GM12878 (cell line): Measurements from ENCODE around the gene PABPN1. TPM values are rescaled to one million over a fixed set of nuclear protein-coding genes. Genes with fewer than 3 reads are reported as not detected.

Experiments used
- ATAC-seq: fragments of 200-7000 bp; cut with Tn5 transposase; 3 replicates; pipeline ENCODE4 v1.9.1; 2020; ENCODE audit warnings: mild to moderate bottlenecking, moderate library complexity
- BruUV-seq: library from RNA; stranded (reverse); fragments of 400-500 nt; replicated peaks from 2 replicates; lab custom pipeline; 2021; lab: Mats Ljungman, UMichigan
- CTCF ChIA-PET: fragments of 300-600 bp; sonication (Branson Sonifier 250); formaldehyde crosslinking; extraction: SDS; loops from one replicate; lab custom pipeline; 2021; ENCODE audit warnings: inconsistent platforms; lab: Yijun Ruan, JAX
- POLR2A ChIA-PET: fragments of 350-600 bp; formaldehyde crosslinking; extraction: SDS; loops from one replicate; lab custom pipeline; 2021; ENCODE audit warnings: inconsistent platforms; lab: Charles Lee
- RAD21 ChIA-PET: fragments of 300-600 bp; sonication (Branson Sonifier 250); formaldehyde crosslinking; loops from one replicate; lab custom pipeline; 2023; ENCODE audit warnings: antibody characterized with exemption; ENCODE audit not compliant: unreplicated experiment; lab: Charles Lee
- SMC1A ChIA-PET: fragments of 300-600 bp; sonication (Branson Sonifier 250); formaldehyde crosslinking; loops from one replicate; lab custom pipeline; 2023; ENCODE audit not compliant: unreplicated experiment, uncharacterized antibody; lab: Charles Lee
- DNase-seq: peaks from one replicate; pipeline ENCODE4 v3.0.0-alpha.2; 2011; ENCODE audit warnings: low read depth, low spot score
- FAIRE-seq: peaks from 3 replicates; lab custom pipeline; 2011; peaks lifted over from hg19 to GRCh38; lab: Jason Lieb, UNC
- H2AFZ ChIP-seq: 2 replicates; pipeline ENCODE4 v1.6.0; 2011; ENCODE audit warnings: low read depth, low read length, control low read depth; ENCODE audit not compliant: control insufficient read depth
- H3K27ac ChIP-seq: 2 replicates; pipeline ENCODE4 v1.5.1; 2011; ENCODE audit warnings: control low read depth; ENCODE audit not compliant: control insufficient read depth, insufficient read depth
- H3K27me3 ChIP-seq, 2 experiments: replicated peaks in 1 of 2; 2 replicates each; pipeline versions ENCODE4 v1.6.0 to v1.6.1; 2011; ENCODE audit warnings: low read length in 1 of 2; ENCODE audit not compliant: control insufficient read depth in 2 of 2, insufficient read depth in 2 of 2
- H3K36me3 ChIP-seq, 2 experiments: 2 replicates each; pipeline ENCODE4 v1.5.1; 2011; ENCODE audit warnings: low read length in 1 of 2; ENCODE audit not compliant: control insufficient read depth in 2 of 2, insufficient read depth in 2 of 2
- H3K4me1 ChIP-seq: 2 replicates; pipeline ENCODE4 v1.6.1; 2011; ENCODE audit warnings: mild to moderate bottlenecking, low read length, moderate library complexity, mixed read lengths; ENCODE audit not compliant: control insufficient read depth, insufficient read depth
- H3K4me2 ChIP-seq: 2 replicates; pipeline ENCODE4 v1.6.0; 2011; ENCODE audit warnings: control low read depth; ENCODE audit not compliant: control insufficient read depth, insufficient read depth
- H3K4me3 ChIP-seq: fragments of 200-600 bp; sonication (generic); 2 replicates; pipeline ENCODE4 v1.5.1; 2016
- H3K79me2 ChIP-seq: 2 replicates; pipeline ENCODE4 v1.6.0; 2011; ENCODE audit warnings: low read length; ENCODE audit not compliant: control insufficient read depth, insufficient read depth
- H3K9ac ChIP-seq: 2 replicates; pipeline ENCODE4 v1.8.0; 2011; ENCODE audit warnings: low read length, control low read depth, mixed read lengths; ENCODE audit not compliant: control insufficient read depth, insufficient read depth
- H3K9me3 ChIP-seq: replicated peaks from 3 replicates; pipeline ENCODE4 v1.5.1; 2011; ENCODE audit warnings: mild to moderate bottlenecking, low read length; ENCODE audit not compliant: control insufficient read depth, insufficient read depth
- H4K20me1 ChIP-seq: 2 replicates; pipeline ENCODE4 v1.6.0; 2011; ENCODE audit not compliant: control insufficient read depth, insufficient read depth
- BACH1 ChIP-seq: fragments of 450-650 bp; IDR thresholded peaks from 2 replicates; pipeline ENCODE4 v1.6.1; 2017; ENCODE audit warnings: mild to moderate bottlenecking, borderline replicate concordance
- E2F4 ChIP-seq: IDR thresholded peaks from 2 replicates; pipeline ENCODE4 v1.6.1; 2012; ENCODE audit warnings: low read depth, low read length, improper control_type of control experiment
- FOXM1 ChIP-seq: IDR thresholded peaks from 2 replicates; pipeline ENCODE4 v1.6.1; 2012; ENCODE audit warnings: low read depth, mild to moderate bottlenecking, inconsistent platforms, low read length, moderate library complexity
- GATAD2B ChIP-seq: fragments of 450-650 bp; conservative IDR thresholded peaks from 2 replicates; pipeline ENCODE4 v1.6.1; 2017; ENCODE audit warnings: low read depth, mild to moderate bottlenecking, moderate library complexity
- HDAC2 ChIP-seq: fragments of 200-600 bp; sonication (generic); IDR thresholded peaks from 2 replicates; pipeline ENCODE4 v1.6.1; 2017
- JUNB ChIP-seq: IDR thresholded peaks from 2 replicates; pipeline ENCODE4 v1.6.1; 2016; ENCODE audit warnings: antibody characterized with exemption, mild to moderate bottlenecking
- KDM1A ChIP-seq: fragments of 200-600 bp; sonication (generic); IDR thresholded peaks from 2 replicates; pipeline ENCODE4 v1.6.1; 2016; ENCODE audit warnings: borderline replicate concordance
- MEF2A ChIP-seq: IDR thresholded peaks from 2 replicates; pipeline ENCODE4 v1.6.1; 2011; ENCODE audit warnings: low read depth, mild to moderate bottlenecking, low read length, moderate library complexity; ENCODE audit not compliant: insufficient read depth
- MTA3 ChIP-seq: IDR thresholded peaks from 2 replicates; pipeline ENCODE4 v1.6.1; 2012; ENCODE audit warnings: low read length, inconsistent platforms, borderline replicate concordance
- PAX5 ChIP-seq: IDR thresholded peaks from 2 replicates; pipeline ENCODE4 v1.6.1; 2011; ENCODE audit warnings: low read depth, low read length, borderline replicate concordance
- POLR2AphosphoS5 ChIP-seq: IDR thresholded peaks from 2 replicates; pipeline ENCODE4 v1.6.1; 2011; ENCODE audit warnings: mild to moderate bottlenecking, low read length, inconsistent platforms
- RAD21 ChIP-seq: IDR thresholded peaks from 2 replicates; pipeline ENCODE4 v1.6.1; 2011; ENCODE audit warnings: mild to moderate bottlenecking, low read depth, low read length, moderate library complexity; ENCODE audit not compliant: insufficient read depth
- RAD51 ChIP-seq: fragments of 450-650 bp; IDR thresholded peaks from 2 replicates; pipeline ENCODE4 v1.6.1; 2016; ENCODE audit warnings: moderate library complexity, mild to moderate bottlenecking, inconsistent platforms
- RB1 ChIP-seq: fragments of 450-650 bp; formaldehyde crosslinking; IDR thresholded peaks from 2 replicates; pipeline ENCODE4 v1.6.1; 2017; ENCODE audit warnings: mild to moderate bottlenecking, borderline replicate concordance
- RUNX3 ChIP-seq: IDR thresholded peaks from 2 replicates; pipeline ENCODE4 v1.6.1; 2012; ENCODE audit warnings: low read length, inconsistent platforms
- TARDBP ChIP-seq: IDR thresholded peaks from 2 replicates; pipeline ENCODE4 v1.6.1; 2016; ENCODE audit warnings: borderline replicate concordance
- ZNF384 ChIP-seq: IDR thresholded peaks from 2 replicates; pipeline ENCODE4 v1.6.1; 2012; ENCODE audit warnings: low read depth, mild to moderate bottlenecking, low read length, improper control_type of control experiment, borderline replicate concordance
- ZNF622 ChIP-seq: fragments of 450-650 bp; IDR thresholded peaks from 2 replicates; pipeline ENCODE4 v1.6.1; 2017; ENCODE audit warnings: mild to moderate bottlenecking, inconsistent platforms
- ZZZ3 ChIP-seq: IDR thresholded peaks from 2 replicates; pipeline ENCODE4 v1.6.1; 2011; ENCODE audit warnings: low read depth; ENCODE audit not compliant: control insufficient read depth, insufficient read length
- whole genome bisulfite sequencing: methylation state at CpG from one replicate; pipeline ENCODE4 v1.1.6; 2016; ENCODE audit warnings: low lambda C conversion rate; ENCODE audit not compliant: insufficient replicate concordance, insufficient coverage; ENCODE audit errors: missing lambda C conversion rate; 5-methylcytosine and 5-hydroxymethylcytosine counted together
- in situ Hi-C: fragments of 300-500 bp; cut with MboI; formaldehyde crosslinking; loops from 9 replicates; pipeline ENCODE4 v1.14.3; 2018; ENCODE audit warnings: mixed read lengths
- intact Hi-C: fragments of 100-400 bp; cut with micrococcal nuclease; formaldehyde crosslinking; loops from one replicate; pipeline ENCODE4 v1.14.2; 2022; ENCODE audit not compliant: unreplicated experiment
- polyA plus RNA-seq, 11 experiments: library from polyadenylated mRNA; depleted of rRNA in 4 of 11; unstranded in 6 of 11; stranded (reverse) in 5 of 11; fragments of >200 nt; fragmentation: Nextera tagmentation in 4 of 11; fragmentation: Illumina TruSeq in 1 of 11; extraction: Ambion mirVana in 4 of 11; extraction: Trizol in 1 of 11; gene quantifications; 1 replicate in 1 of 11; 2 replicates in 10 of 11; pipeline versions ENCODE4 v1.2.1 to v1.2.3, GENCODE V29; 2011 to 2016; ENCODE audit warnings: inconsistent platforms in 2 of 11, missing spikeins in 2 of 11, low read depth in 1 of 11
- total RNA-seq, 4 experiments: library from RNA; depleted of rRNA in 3 of 4; stranded (reverse); fragments of >200 nt in 3 of 4; fragmentation: Illumina TruSeq in 1 of 4; extraction: Trizol in 1 of 4; gene quantifications; 2 replicates each; pipeline versions ENCODE4 v1.2.1 to v1.2.3, GENCODE V29; 2013 to 2021
- TF ChIP-seq, protein P1 (sequence below): fragments of 150-350 bp; IDR thresholded peaks from 2 replicates; pipeline ENCODE4 v1.6.1; 2016; ENCODE audit warnings: low read depth, low read length

Gene PABPN1
- total and polyA plus RNA-seq, 10 of the 15 experiments (the other 5 are each of a cell fraction or from before 2014, with no cell fraction given) = 31.3 to 248 (median 103) TPM

DNA sequence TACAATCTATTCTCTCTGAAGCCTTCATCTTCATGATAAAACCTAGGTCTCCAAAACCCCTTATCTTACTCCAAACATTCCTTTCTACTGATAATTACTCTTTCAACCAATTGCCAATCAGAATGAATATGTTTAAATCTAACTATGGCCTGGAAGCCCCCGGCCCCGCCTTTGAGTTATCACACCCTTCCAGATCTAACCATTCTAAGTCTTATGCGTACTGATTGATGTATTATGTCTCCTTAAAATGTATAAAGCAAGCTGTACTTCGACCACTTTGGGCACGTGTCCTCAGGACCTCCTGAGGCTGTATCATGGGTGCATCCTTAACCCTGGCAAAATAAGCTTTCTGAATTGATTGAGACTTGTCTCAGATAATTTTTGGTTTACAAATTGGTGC, 14.4 kb downstream of the PABPN1 start (continued):
- TF ChIP-seq, protein P1, sequence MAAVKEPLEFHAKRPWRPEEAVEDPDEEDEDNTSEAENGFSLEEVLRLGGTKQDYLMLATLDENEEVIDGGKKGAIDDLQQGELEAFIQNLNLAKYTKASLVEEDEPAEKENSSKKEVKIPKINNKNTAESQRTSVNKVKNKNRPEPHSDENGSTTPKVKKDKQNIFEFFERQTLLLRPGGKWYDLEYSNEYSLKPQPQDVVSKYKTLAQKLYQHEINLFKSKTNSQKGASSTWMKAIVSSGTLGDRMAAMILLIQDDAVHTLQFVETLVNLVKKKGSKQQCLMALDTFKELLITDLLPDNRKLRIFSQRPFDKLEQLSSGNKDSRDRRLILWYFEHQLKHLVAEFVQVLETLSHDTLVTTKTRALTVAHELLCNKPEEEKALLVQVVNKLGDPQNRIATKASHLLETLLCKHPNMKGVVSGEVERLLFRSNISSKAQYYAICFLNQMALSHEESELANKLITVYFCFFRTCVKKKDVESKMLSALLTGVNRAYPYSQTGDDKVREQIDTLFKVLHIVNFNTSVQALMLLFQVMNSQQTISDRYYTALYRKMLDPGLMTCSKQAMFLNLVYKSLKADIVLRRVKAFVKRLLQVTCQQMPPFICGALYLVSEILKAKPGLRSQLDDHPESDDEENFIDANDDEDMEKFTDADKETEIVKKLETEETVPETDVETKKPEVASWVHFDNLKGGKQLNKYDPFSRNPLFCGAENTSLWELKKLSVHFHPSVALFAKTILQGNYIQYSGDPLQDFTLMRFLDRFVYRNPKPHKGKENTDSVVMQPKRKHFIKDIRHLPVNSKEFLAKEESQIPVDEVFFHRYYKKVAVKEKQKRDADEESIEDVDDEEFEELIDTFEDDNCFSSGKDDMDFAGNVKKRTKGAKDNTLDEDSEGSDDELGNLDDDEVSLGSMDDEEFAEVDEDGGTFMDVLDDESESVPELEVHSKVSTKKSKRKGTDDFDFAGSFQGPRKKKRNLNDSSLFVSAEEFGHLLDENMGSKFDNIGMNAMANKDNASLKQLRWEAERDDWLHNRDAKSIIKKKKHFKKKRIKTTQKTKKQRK = no peak
- TF ChIP-seq FOXM1 (no peak), ZNF622 (no peak), KDM1A (no peak), JUNB (no peak), MEF2A (no peak), HDAC2 (no peak), GATAD2B (no peak)

- H3K4me2 ChIP-seq = no peak overlapping the region
- RAD21 ChIA-PET = no interaction called here
- no peaks in the 10 kb centered on the region for H4K20me1 ChIP-seq
- no peaks in the 10 kb centered on the region for H3K36me3 ChIP-seq
- CTCF ChIA-PET = interaction anchor here (1.3 kb wide), 1 partner anchor 139 kb away, joined by 5 read pairs; no protein-coding TSS in a partner anchor
- H3K4me1 ChIP-seq = no peaks in the 10 kb centered on the region
- DNase-seq = no peak
- SMC1A ChIA-PET = no interaction called here
- no peaks in the 10 kb centered on the region for H3K27me3 ChIP-seq
- no peak for ATAC-seq
- H2AFZ ChIP-seq = no peak overlapping the region
- H3K9ac ChIP-seq = no peak overlapping the region
- H3K4me3 ChIP-seq = no peak overlapping the region
- FAIRE-seq = no peak
- H3K9me3 ChIP-seq = no peaks in the 10 kb centered on the region; the same call in 2 of the 3 replicates
- H3K79me2 ChIP-seq = no peaks in the 10 kb centered on the region
- no TSS peak for BruUV-seq
- H3K27ac ChIP-seq = no peak overlapping the region
- 0% methylated on average over 1 of the region's 1 CpG for WGBS
- in situ Hi-C loops (no loop called here), intact Hi-C loops (no loop called here)
- POLR2A ChIA-PET = no interaction called here
- TF ChIP-seq E2F4 (no peak), RAD51 (no peak), RUNX3 (no peak), RAD21 (no peak), TARDBP (no peak), POLR2AphosphoS5 (no peak), ZZZ3 (no peak), BACH1 (no peak), MTA3 (no peak), PAX5 (no peak), RB1 (no peak), ZNF384 (no peak)
These were observed 18.4 kb downstream of the PABPN1 start for GRCh38 chr14:23339506-23340268.
